M059J (cell line): ENCODE data around the gene TEX261. TPM values are rescaled to one million over a fixed set of nuclear protein-coding genes. Genes with fewer than 3 reads are reported as not detected.

ENCODE experiments used
- DNase-seq: peaks from one replicate; pipeline ENCODE4 v3.0.0-alpha.2; 2012; ENCODE audit warnings: low read depth
- total RNA-seq: library from RNA; depleted of rRNA; stranded (reverse); fragments of >200 nt; shearing (Covaris generic); gene quantifications from 2 replicates; pipeline ENCODE4 v1.2.3, GENCODE V29; 2014

The TEX261 gene
- total RNA-seq, 1 experiment from 2014 or later, result 61.5 TPM

DNA sequence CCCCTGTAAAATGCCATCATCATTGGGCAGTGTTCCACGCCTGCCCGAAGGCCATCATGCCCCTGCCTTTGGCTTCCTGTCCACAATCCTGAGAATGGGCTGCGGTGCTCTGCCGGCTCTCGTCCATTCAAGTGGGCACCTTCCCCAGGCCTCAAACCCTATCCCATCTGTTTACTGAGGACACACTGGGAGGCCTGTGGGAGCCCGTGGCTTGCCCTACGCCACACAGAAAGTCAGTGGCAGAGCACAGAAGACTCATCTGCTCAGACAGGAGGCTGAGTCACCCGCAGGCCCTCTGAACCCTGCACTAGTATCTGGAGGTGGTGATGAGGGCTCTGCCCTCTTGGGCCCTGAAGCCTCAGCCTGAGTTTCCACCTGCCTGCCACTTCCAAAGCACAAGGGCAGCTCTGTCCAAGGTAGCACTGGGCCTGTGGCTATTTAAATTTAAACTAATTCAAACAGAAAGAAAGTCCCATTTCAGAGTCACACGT is 35.4 kb downstream of the TEX261 start:
- DNase-seq, result no peak

GRCh38 chr2:70958759-70959158 is 35.9 kb downstream of the TEX261 start:
- no peak for DNase-seq

- no peak for DNase-seq
Observed at GRCh38 chr2:70957798-70958197, 36.9 kb downstream of the TEX261 start.

DNA sequence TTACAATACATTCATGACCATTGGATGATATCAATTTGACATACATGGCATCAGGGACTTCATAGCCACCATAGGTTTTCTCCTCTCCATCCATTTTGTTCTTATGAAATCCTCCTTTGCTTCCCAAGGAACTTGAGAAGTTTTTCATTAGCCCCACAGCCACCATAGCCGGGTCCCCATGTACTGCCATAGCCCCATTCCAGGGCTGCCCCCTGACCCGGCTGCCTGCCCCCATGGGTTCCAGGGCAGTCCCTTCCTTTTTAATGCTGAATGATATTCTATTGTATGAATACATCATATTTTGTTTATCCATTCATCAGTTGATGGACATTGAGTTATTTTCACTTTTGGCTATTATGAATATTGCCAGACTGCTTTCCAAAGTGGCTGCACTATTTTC is 38.5 kb downstream of the TEX261 start:
- no peak for DNase-seq

DNA sequence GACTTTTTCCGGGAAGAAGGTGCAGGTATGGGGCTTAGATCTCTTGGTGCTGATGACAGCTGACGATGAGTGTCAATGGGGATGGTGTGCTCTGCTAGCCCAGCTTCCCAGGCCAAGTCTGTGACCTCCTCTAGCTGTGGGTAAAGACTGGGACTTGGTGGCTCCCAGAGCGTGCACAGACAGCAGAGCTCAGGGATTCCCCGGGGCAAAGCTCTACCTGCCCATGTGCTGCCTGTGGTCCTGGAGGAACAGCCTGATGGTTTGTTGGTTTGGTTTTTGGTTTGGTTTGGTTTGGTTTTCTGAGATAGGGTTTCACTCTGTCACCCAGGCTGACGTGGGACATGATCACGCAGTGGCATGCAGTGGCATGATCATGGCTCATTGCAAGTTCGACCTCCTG is 39.8 kb downstream of the TEX261 start:
- DNase-seq, result no peak

DNA sequence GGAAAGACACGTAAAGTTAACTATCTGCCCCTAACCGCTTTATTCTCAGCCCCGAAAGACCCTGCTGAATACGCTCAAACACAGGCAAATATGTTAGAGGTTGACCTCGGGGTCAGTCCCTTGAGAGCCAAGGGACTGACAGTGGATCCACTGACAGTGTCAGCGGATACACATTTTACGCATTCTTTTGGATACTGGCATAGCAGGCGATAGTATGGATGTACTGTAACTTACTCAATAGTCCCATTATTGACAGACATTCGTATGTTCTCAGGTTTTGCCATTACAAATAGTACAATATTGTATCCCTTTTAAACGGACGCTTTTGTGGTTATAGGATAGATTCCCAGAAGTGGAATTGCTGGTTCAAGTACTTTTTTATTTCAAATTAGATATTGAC is 45.6 kb downstream of the TEX261 start:
- DNase-seq, result no peak

- DNase-seq, result peak; percentile 69
Observed at GRCh38 chr2:70948337-70949003, 46.2 kb downstream of the TEX261 start.

DNA sequence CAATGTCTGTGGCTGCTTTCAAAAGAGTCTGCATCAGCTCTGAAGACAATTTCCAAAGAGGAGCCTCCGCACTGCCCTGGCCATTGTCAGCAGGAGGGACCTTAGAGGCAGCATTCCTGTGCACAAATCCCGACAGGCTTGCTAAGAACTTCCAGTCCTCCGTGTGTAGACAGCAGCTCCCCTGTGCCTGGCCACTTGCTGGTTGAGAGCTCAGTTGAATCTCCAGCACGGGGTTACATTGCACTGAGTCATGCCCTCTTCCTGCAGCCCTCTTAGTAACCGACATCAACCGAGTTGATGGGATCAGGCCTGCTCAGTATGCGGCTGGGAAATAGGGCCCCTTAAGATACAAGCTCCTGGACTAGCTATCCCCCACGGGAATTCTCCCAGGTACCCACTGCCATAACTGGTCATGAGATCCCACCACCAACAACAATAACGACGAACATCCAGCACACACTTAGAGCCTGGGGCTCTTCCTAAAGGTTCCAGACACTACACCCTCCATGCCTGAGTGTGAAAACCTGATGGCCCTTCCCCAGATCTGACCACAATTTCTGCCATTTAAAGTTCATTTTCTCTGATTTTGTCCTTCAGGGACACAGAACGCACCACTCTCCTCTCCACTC is 47.0 kb downstream of the TEX261 start:
- peak; percentile 69 for DNase-seq

GRCh38 chr2:70946832-70947442 is 47.7 kb downstream of the TEX261 start:
- DNase-seq, result peak; percentile 56

- DNase-seq, result no peak
Observed at GRCh38 chr2:70944111-70944690, 50.5 kb downstream of the TEX261 start.

- no peak for DNase-seq
Observed at GRCh38 chr2:70943205-70943871, 51.3 kb downstream of the TEX261 start.

GRCh38 chr2:70942396-70943204 is 52.1 kb downstream of the TEX261 start:
- no peak for DNase-seq

DNA sequence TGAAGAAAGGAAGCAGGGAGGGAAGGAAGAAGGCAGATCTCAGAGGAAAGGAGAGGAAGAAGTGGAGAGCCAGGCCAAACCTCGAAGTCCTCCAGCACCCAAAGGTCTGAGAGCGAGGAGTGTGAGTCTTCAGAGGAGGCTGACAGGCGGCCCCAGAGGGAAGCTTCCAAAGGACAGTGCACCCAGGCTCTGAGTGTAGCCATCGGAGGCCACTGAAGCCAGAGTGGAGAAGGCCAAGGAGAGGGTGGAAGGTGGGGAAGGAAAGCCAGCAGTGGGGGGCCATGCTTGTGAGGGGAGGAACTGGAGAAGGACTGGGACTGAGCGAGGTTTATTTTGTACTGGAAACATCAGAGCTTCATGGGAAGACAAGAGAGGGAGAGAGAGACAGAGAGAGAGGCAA is 53.0 kb downstream of the TEX261 start:
- DNase-seq, result no peak

GRCh38 chr2:70941186-70941585 is 53.5 kb downstream of the TEX261 start:
- DNase-seq, result no peak

DNA sequence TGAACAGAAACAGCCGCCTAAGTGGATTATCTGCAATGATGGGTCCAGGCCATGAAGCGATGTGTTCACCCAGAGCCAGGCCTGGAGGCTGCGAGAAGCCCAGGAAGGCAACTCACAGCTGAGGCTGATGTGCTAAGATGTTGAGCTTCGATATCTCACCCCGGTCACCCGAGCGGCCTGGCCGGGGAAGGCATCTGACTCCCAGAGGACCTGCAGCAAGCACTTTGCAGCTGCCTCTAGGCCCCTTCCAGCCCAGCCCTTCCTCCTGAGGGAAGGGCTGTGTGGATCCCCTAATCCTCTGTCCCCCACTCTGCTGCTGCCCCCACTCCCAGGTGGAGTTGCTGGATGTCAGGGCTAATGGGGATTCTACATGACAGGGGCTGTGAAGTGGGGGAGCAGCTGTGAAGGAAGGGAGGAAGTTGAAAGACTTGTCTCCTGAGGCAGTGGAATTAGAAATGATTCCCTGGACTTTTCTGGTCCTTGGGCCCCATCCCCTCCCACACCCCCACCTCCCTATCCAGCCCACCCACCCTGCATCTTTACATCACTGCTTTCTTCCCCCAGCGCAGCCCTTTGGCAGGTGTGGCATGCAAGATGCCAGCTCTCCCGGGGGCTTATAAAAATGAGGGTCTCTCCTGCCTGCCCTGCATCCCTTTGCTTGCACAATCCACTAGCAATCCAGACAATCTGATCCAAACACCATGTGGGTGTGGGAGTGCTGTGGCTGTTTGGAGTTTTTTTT is 54.7 kb downstream of the TEX261 start:
- DNase-seq, result no peak

GRCh38 chr2:70939001-70939838 is 55.5 kb downstream of the TEX261 start:
- DNase-seq, result no peak

- no peak for DNase-seq
Observed at GRCh38 chr2:70938586-70938950, 56.1 kb downstream of the TEX261 start.

GRCh38 chr2:70937866-70938585 is 56.6 kb downstream of the TEX261 start:
- no peak for DNase-seq
